DOHH2 (cell line): ENCODE measurements around the gene HOXA6.
A peak's percentile ranks its signal among the peaks of the same experiment; 100 is the strongest.

ENCODE experiments used
- EZH2phosphoT487 ChIP-seq: fragments of 200-600 bp; sonication (generic); IDR thresholded peaks from 2 replicates; pipeline ENCODE4 v1.6.1; 2017; ENCODE audit warnings: borderline replicate concordance, mild to moderate bottlenecking, antibody characterized with exemption, low read length, moderate library complexity, mixed read lengths
- TF ChIP-seq, protein P1 (sequence below): fragments of 200-600 bp; sonication (generic); IDR thresholded peaks from one replicate; pipeline ENCODE4 v1.5.1; 2014; ENCODE audit warnings: antibody characterized with exemption, mild to moderate bottlenecking, low read depth, low read length; ENCODE audit not compliant: poor library complexity, severe bottlenecking

GRCh38 chr7:27169658-27170425 is 22.3 kb upstream of the HOXA6 start:
- peak; percentile 46 for TF ChIP-seq EZH2phosphoT487
- TF ChIP-seq, protein P1, sequence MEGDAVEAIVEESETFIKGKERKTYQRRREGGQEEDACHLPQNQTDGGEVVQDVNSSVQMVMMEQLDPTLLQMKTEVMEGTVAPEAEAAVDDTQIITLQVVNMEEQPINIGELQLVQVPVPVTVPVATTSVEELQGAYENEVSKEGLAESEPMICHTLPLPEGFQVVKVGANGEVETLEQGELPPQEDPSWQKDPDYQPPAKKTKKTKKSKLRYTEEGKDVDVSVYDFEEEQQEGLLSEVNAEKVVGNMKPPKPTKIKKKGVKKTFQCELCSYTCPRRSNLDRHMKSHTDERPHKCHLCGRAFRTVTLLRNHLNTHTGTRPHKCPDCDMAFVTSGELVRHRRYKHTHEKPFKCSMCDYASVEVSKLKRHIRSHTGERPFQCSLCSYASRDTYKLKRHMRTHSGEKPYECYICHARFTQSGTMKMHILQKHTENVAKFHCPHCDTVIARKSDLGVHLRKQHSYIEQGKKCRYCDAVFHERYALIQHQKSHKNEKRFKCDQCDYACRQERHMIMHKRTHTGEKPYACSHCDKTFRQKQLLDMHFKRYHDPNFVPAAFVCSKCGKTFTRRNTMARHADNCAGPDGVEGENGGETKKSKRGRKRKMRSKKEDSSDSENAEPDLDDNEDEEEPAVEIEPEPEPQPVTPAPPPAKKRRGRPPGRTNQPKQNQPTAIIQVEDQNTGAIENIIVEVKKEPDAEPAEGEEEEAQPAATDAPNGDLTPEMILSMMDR: no peak
